ENCODE data around the gene CIROP. TPM values are rescaled to one million over a fixed set of nuclear protein-coding genes. Genes with fewer than 3 reads are reported as not detected.

The CIROP gene
- total and polyA plus RNA-seq, 2 donors (not counting 1 experiment from before 2014, with no cell fraction given): not detected

DNA sequence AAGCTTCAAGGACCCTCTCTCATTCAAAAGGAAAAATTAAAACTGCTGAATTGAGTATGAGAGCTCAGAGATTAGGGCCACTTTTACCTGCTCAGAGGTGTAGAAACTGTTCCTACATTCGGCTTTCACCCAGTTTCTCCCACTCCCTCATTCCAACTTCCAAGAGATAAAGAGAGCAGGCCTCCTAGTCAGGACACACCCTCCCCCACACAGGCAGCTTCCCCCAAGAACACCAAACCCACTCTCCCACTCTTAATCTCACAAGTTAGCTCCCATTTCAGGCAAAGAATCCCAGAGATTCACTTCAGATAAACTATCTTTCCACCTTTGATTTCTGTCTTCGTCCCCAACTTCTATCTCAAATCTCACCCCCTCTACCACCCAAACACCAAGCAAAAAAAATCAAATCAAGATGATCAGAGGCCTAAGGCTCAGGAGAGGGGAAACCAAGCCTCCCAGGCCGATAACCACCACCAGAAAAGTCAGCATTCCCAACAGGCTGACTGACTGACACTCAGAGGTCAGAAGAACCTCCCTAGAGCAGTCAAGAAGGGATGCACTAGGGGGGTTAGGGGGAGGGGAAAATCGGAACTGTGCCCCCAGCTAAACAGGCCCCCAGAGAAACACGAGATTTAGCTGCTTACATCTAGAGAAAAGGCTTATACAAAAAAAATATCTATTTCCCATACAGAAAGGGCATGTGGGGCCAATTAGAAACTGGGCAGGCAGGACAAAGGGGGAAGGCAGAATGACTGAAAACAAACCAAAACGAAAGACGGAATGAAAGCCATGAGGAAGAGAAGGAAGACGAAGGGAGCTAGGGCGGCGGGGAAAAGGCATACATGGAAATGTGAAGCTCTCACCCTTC is 34.3 kb downstream of the CIROP start:
- H2AFZ ChIP-seq (ENCODE audit: insufficient read depth, low read depth, low read length, poor library complexity, severe bottlenecking): peak overlapping the region; percentile 63

More for the DNA sequence above, 34.3 kb downstream of the CIROP start:
- ATAC-seq (ENCODE audit: low read depth): no peak
- H4K20me1 ChIP-seq (ENCODE audit: control insufficient read depth, insufficient read depth, low read length, poor library complexity, severe bottlenecking): peaks cover 46% of the 10 kb centered on the region
- Mint-ChIP-seq H3K4me3 (peak overlapping the region; percentile 98), H3K27me3 (no peaks in the 10 kb centered on the region), H3K4me1 (peaks cover 40% of the 10 kb centered on the region), H3K27ac (peak overlapping the region; percentile 92), H3K9me3 (ENCODE audit: insufficient read depth) (no peaks in the 10 kb centered on the region)
- H3K4me2 ChIP-seq (replicated peaks; ENCODE audit: low read depth, low read length, poor library complexity, severe bottlenecking): peak overlapping the region; percentile 75
- intact Hi-C loops (cut with micrococcal nuclease): no loop called here
- peak overlapping the region; percentile 51 to 76 for H3K27ac ChIP-seq (ENCODE audit: low read length in 2 of 2)
- H3K4me3 ChIP-seq (ENCODE audit: control extremely low read depth in 1 of 5, extremely low read depth in 1 of 5, insufficient read depth in 1 of 5, low read depth in 2 of 5, low read length in 4 of 5): peak overlapping the region in 4 of 5 experiments; percentile 53 to 73 (median 64)
- no peaks in the 10 kb centered on the region for H3K9me3 ChIP-seq (ENCODE audit: control extremely low read depth in 1 of 3, control insufficient read depth in 2 of 3, insufficient read depth in 1 of 3, low read length in 2 of 3)
- peak; percentile 14 for DNase-seq
- peaks cover 21 to 41% of the 10 kb centered on the region in 2 donors for H3K4me1 ChIP-seq (ENCODE audit: control insufficient read depth in 2 of 2, insufficient read depth in 2 of 2, low read length in 2 of 2)
- ChIA-PET POLR2A (interaction anchor here (0.5 kb wide), 1 partner anchor 143 kb away, joined by 4 read pairs; no protein-coding TSS in a partner anchor), CTCF (interaction anchor here (0.6 to 4.6 kb wide), 15 partner anchors 10 to 566 kb away, joined by 3 to 34 read pairs (median 5); partner anchors contain the start of genes ACIN1, AJUBA, C14orf119 and CDH24)
- H3K27me3 ChIP-seq (replicated peaks in 1 of 4; ENCODE audit: control extremely low read depth in 1 of 4, control insufficient read depth in 3 of 4, insufficient read depth in 4 of 4, low read length in 3 of 4): no peaks in the 10 kb centered on the region
- H3K36me3 ChIP-seq (replicated peaks in 1 of 2; ENCODE audit: control extremely low read depth in 1 of 2, control insufficient read depth in 1 of 2, extremely low read depth in 1 of 2, insufficient read depth in 2 of 2, low read length in 1 of 2): peaks cover 5 to 63% of the 10 kb centered on the region in 2 experiments
- WGBS (ENCODE audit: insufficient coverage): 67% methylated on average over 2 of the region's 10 CpGs
- H3K79me2 ChIP-seq (ENCODE audit: control insufficient read depth, insufficient read depth, low read length): peaks cover 43% of the 10 kb centered on the region
- peak overlapping the region; percentile 65 for H3K9ac ChIP-seq (ENCODE audit: low read length)
- TF ChIP-seq, protein P1, sequence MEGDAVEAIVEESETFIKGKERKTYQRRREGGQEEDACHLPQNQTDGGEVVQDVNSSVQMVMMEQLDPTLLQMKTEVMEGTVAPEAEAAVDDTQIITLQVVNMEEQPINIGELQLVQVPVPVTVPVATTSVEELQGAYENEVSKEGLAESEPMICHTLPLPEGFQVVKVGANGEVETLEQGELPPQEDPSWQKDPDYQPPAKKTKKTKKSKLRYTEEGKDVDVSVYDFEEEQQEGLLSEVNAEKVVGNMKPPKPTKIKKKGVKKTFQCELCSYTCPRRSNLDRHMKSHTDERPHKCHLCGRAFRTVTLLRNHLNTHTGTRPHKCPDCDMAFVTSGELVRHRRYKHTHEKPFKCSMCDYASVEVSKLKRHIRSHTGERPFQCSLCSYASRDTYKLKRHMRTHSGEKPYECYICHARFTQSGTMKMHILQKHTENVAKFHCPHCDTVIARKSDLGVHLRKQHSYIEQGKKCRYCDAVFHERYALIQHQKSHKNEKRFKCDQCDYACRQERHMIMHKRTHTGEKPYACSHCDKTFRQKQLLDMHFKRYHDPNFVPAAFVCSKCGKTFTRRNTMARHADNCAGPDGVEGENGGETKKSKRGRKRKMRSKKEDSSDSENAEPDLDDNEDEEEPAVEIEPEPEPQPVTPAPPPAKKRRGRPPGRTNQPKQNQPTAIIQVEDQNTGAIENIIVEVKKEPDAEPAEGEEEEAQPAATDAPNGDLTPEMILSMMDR (IDR thresholded peaks at IDR 0.05): no peak
- no peak for TF ChIP-seq EZH2 (IDR thresholded peaks at IDR 0.05; ENCODE audit: borderline replicate concordance, insufficient read depth, low read depth, low read length, poor library complexity, severe bottlenecking)
